ENCODE measurements around the gene COPE.
"Not testable (repeated sequence)": the region's sequence is repeated elsewhere in the genome, so short reads cannot be mapped to it uniquely, and the experiment has no call there.

The COPE gene

GRCh38 chr19:18919086-18919899 lies at the start of gene COPE, which contains the start of gene DDX49:
Gene COPE (minus strand): TSS chr19:18919387. CDS start chr19:18919348, 39 bp downstream.
Gene DDX49 (plus strand): TSS chr19:18919715. CDS start chr19:18919742, 27 bp downstream.
- DNase-seq, result peak; percentile 97

DNA sequence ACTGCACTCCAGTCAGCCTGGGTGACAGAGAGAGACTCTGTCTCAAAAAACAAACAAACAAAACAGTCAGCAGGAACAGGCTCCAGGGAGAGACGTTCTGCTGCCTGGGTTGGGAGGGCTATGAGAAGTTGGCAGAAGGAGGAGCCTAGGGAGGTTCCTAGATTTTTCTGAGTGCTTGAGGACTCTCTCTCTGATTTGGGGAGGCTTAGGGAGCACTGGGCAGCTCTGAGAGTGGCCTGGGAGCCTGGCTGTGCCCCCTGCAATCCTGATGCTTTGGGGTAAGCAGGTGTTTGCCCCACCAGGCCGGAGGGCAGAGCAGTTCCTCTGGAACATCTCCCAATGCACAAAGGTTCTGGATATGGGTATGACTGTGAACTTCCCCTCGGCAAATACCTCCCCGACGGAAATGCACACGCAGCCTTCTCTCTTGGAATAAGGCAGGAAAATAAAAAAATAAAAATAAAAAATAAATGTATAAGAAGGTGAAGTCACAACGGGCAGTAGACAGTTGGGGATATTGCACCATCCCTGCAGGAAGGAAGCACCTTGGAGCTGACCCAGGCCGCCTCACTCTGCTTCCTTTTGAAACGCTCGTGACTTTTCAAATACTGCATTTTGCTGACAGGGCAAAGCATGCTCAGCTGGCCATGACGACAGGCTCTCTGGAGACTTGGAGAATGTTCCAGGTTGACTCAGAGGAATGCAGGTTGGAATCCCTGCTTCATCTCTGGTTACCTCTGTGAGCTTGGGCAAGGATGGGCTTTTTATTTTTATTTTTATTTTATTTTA lies 48.4 kb upstream of the COPE start:
- DNase-seq, result no peak

DNA sequence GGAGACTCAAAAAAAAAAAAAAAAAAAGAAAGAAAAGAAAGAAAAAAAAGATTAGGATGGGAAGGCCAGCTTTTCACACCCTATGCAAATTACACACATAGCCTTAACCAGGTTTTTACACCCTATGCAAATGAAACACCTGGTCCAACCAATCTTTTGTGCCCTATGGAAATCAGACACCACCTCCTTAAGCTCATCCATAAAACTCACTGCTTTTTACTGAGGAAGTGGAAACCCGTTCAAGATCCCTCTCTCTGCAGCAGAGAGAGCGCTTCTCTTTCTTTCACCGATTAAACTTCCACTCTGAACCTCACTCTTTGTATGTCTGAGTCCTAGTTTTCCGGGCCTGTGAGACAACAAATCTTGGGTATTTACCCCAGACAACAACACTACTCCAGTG lies 47.1 kb upstream of the COPE start:
- no peak for DNase-seq

GRCh38 chr19:18964121-18964520 lies 44.9 kb upstream of the COPE start:
- no peak for DNase-seq

- DNase-seq, result no peak
Observed at GRCh38 chr19:18961767-18962620, 42.8 kb upstream of the COPE start.

DNA sequence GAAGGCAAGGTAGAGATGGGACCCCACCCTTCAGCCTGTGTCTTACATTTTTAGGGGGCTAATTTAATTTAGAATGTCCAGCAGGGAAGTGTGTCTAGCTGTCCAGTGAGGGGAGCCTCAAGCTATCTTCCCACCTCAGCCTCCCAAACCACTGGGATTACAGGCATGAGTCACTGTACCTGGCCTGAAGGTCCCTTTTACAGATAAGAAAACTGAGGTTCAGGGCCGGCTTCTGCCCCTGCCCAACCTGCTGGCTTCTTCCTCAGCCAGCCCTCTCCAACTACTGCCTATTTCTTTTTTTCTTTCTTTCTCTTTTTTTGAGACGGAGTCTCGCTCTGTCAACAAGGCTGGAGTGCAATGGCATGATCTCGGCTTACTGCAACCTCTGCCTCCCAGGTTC lies 41.2 kb upstream of the COPE start:
- DNase-seq, result no peak

- no peak for DNase-seq
Observed at GRCh38 chr19:18955042-18955441, 35.9 kb upstream of the COPE start.

DNA sequence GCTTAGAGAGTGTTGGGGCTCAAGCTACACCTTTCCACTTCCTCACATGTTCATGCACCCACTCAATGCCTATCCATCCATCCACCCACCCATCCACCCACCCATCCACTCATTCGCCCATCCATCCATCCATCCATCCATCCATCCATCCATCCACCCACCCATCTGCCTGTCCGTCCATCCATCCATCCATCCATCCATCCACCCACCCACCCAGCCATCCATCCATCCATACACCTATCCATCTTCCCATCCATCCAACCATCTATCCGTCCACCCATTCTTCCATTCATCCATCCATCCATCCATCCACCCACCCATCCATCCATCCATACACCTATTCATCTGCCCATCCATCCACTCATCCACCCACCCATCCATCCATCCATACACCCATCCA lies 34.9 kb upstream of the COPE start:
- DNase-seq, result no peak

GRCh38 chr19:18952364-18953003 lies 33.3 kb upstream of the COPE start:
- not testable (repeated sequence) for DNase-seq

DNA sequence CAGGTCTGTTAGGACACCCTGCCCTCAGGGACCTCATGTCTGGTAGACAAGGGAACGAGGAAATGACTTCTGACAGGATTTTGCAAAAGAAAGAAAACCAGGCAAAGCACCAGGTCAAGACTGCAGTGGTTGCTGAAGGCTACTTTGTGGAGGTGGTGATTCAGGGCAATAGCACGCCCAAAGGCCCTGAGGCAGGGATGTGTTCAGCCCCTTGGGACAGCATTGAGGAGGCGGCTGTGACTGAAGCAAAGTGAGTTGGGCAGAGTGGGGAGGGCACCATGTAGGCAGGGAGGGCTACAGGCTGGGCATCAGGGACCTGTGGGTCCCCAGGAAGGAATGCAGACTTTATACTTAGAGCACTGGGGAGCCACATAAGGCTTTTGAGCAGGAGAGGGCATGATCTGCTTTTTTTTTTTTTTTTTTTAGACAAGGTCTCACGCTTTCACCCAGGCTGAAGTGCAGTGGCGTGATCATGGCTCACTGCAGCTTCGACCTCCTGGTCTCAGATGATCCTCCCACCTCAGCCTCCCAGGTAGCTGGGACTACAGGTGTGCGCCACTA lies 32.6 kb upstream of the COPE start:
- DNase-seq, result no peak

DNA sequence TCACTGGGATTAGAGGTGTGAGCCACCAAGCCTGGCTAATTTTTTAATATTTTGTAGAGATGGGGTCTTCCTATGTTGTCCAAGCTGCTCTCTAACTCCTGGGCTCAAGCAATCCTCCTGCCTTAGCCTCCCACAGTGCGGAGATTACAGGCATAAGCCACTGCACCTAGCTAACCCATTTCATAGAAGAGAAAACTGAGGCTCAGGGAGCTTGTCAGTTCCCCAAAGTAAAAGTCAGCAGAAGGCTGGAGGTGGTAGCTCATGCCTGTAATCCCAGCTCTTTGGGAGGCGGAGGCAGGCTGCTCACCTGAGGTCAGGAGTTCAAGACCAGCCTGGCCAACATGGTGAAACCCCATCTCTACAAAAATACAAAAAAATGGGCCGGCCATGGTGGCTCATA lies 30.7 kb upstream of the COPE start:
- no peak for DNase-seq

- DNase-seq, result no peak
Observed at GRCh38 chr19:18948976-18949356, 29.8 kb upstream of the COPE start.

- DNase-seq, result no peak
Observed at GRCh38 chr19:18948075-18948975, 29.1 kb upstream of the COPE start.

DNA sequence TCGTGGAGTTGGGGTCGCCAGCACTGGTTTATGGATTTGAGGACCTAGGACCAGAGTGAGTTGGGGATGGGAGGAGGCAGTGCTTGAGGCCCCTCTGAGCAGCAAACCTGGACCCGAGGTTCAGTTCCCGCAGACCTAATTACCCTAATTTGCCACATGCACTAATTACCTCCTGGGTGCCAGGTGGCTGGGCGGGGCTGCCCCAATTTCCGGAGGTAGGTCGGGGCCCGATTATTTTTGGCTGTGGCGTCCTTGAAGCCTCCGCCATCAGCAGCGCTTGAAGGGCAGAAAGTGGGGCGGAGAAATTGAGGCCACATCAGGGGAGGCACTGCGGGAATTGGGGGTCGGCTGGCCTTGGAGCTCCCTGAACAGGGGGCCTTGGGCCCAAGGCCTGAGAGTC lies 27.7 kb upstream of the COPE start:
- DNase-seq, result no peak

- DNase-seq, result no peak
Observed at GRCh38 chr19:18946335-18946734, 27.1 kb upstream of the COPE start.

- no peak for DNase-seq
Observed at GRCh38 chr19:18945297-18945696, 26.1 kb upstream of the COPE start.

GRCh38 chr19:18943465-18943864 lies 24.3 kb upstream of the COPE start:
- DNase-seq, result no peak

- no peak for DNase-seq
Observed at GRCh38 chr19:18942692-18943091, 23.5 kb upstream of the COPE start.

- no peak for DNase-seq
Observed at GRCh38 chr19:18941628-18942354, 22.6 kb upstream of the COPE start.

Data from activated T-cell treated with anti-CD3 and anti-CD28 coated beads for 4 hours (primary cell).